NCI-H1417 (cell line): ENCODE results near the gene PSMD8.
"Not testable (repeated sequence)": the region's sequence is repeated elsewhere in the genome, so short reads cannot be mapped to it uniquely, and the experiment has no call there.

Source experiments
- DNase-seq, 3 experiments: peaks; one replicate each; lab custom pipeline; 2025; lab: John Stamatoyannopoulos, UW

The PSMD8 gene

DNA sequence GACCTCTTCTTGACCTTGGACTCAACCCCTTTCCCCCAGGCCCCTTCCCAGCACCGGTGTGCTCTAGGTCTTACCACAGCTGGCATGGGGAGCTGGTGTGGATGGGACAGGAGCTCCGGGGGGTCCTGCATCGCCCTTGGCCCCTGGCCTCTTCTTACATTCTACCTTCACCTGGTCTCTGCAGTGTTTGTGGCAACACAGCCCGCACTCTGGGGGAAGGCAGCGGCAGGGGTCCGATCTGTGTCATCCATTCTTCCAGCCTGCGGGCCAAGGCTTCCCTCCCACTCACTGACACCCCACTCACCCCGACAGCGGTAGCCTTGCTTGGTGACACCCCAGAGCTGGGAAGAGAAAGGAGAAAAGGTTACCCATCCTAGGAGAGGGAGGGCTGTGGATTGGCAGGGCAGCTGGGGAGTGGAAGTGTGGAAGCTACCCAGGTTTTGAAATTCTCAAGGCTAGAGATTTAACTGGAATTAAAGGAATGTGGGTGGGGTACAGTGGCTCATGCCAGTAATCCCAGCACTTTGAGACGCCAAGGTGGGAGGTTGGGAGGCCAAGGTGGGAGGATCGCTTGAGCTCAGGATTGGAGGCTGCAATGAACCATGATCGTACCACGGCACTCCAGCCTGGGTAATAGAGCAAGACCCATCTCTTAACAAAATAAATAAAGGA lies 36.8 kb downstream of the PSMD8 start:
- no peak for DNase-seq

DNA sequence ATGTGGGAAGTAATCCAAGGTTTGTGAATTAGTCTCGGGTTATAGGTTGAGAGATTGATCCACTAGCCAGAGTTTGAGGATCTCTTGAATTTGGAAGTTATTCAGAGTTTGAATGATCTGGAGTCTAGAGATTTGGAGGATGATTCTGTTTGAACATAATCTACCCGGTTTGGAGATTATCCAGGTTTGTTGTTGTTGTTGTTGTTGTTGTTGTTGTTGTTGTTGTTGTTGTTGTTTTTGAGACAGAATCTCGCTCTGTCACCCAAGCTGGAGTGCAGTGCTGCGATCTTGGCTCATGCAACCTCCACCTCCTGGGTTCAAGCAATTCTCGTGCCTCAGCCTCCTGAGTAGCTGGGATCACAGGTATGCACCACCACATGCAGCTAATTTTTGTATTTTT lies 37.5 kb downstream of the PSMD8 start:
- DNase-seq: not testable (repeated sequence)

DNA sequence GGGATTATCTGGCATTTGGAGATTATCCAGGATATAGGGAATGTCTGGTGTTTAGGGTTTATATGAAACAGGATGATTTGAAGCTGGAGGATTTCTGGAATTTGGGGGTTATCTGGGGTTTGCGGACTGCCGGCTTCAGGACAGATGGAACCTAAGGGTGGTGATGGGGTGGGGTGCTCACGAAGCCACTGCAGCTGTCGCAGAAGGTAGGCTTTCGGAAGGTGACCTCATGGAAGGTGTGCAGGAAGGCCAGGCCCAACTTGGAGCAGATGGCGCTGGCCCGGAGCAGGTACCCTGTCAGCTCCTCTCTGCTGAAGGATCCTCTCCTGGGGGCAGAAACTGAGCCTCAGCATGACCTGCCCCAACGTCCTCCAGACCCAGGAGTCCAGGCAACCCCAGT lies 38.1 kb downstream of the PSMD8 start:
- DNase-seq: no peak

DNA sequence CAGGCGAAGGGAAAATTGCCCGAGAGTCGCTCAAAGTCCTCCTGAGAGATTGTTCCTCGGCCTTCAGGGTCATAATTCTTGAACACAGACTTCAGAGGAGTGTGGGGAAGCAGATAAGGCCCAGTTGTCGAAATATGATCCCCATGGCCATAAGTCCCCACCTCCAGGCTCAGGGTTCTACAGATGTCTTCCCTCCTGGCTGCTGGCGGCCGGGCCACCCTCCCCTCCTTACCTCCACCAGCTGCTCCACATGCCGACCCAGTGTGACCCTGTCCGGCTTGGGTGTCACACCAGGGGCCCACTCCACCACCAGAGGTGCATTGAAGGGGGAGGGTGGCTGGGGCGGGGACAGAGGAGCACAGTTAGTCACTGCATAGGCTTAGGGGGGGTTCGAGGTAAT lies 38.6 kb downstream of the PSMD8 start:
- DNase-seq: no peak

DNA sequence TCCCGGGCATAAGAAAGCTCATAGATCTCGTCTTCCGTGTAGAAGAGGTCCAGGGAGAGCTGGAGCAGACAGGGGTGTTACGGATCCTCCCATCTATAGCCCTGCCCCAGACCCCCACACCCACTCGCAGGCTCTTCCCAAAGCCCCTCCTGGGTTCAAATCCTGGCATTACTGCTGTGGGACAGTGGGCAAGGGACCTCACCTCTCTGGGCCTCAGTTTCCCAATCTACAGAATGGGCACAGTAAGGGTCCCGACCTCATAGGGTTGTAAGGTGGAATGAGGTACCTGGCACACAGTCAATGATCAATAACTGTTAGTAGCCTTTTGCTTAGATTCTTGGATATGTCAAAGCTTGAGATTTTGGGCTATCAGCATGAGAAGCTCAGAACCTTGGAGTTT lies 39.0 kb downstream of the PSMD8 start:
- DNase-seq: no peak

DNA sequence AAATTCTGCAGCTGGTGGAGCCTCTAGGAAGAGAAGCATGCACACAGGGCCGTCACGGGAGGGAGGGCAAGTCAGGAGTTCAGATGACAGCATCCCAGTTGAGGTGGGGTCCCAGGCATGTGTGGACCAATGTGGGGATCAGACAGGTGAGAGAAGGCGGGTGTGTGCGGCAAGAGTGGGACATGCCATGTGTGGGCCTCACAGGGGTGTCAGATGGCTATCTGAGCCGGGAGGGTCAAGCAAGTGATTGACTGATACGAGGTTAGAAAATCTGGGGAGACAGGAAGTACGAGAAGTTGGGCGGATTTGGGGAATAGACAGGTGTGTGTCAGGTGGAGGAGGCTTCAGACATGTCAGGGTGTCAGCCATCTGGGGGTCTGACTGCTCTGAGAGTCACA lies 42.8 kb downstream of the PSMD8 start:
- no peak for DNase-seq

DNA sequence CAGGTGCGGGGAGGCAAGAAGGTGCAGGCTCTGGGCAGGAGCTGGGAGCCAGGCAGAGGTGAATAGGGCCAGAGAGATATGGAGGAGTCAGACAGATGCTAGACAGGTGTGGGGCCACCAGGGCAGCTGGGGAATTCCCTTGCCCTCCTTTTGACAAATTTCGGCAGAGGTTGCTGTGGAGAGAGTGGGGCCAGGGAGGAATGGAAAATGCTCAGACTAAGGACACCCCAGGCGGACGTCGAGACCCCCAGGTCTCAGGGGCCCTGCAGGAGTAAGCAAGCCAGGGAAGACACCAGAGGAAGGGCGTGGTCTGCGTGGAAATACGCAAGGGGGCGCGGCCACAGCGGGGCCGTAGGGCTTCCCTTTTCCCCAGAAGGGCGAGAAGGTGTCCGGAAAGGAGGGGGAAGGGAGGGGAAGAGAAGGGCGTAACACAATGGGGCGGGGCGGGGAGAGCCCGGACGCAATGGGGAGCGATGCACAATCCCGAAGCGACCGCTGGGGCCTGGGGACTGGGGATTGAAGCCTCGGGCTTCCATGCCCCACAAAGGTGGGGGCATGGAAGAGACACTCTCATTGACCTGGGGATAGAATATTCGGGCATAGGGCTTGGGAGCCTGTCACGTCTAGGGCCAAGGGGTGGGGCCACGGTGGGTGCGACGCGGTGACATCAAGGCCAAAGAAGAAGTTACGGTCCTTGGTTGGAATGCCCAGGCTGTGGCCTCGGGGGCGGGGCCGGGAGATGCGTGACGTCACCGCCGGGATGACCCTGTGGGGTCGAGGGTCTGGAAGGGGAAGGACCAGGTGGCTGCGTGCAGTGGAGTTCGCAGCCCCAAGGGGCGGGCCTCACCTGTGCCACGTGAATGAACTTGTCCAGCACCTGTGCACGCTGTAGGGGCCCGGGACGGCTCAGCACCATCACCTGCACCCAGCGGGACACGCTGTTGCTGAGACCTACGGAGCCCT lies 43.5 kb downstream of the PSMD8 start:
- peak; percentile 9 to 56 (median 49) for DNase-seq

DNA sequence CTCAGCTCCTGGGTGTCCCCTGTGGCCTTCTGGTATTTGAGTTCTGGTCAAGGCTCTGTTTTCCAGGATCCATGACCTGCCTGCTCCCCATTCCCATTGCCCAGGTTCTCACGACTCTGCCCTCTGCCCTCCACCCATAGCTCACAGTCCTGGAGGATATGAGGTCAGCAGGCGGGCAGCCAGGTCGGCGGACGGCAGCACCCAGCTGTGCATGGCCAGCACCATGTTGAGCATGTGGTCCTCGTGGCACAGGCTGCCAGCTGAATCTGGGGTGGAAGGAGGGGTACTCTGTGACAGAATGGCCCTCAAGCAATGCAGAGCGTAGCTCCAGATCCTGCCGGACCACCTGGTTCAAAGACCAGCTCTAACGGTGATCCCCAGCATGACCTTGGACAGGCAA lies 46.6 kb downstream of the PSMD8 start:
- no peak for DNase-seq

DNA sequence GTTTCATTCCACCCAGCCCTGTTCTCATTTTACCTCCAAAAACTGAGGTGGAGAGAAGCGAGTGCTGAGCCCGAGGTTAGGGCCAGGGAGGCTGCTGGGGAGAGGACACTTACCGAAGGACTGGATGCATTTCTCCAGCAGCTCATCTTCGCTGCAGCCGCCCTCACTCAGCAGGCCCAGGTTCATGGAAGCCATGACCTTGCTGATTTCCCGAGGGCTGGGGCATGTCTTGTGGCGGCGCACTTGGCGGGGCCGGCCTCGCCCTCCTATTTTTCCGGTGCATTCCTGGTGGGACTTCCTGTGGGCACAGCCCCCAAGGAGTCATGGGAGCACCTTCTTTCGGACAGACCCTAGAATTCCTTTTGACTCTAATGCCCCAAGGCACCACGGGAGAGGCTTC lies 47.5 kb downstream of the PSMD8 start:
- no peak for DNase-seq

DNA sequence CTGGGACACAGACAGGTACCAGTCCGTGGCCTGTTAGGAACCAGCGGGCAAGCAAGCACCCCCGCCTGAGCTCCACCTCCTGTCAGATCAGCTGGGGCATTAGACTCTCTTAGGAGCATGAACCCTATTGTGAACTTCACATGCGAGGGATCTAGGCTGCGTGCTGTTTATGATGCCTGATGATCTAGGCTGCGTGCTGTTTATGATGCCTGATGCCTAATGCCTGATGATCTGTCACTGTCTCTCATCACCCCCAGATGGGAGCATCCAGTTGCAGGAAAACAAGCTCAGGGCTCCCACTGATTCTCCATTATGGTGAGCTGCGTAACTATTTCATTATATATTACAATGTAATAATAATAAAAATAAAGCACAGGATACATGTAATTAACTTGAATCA lies 48.1 kb downstream of the PSMD8 start:
- no peak for DNase-seq

DNA sequence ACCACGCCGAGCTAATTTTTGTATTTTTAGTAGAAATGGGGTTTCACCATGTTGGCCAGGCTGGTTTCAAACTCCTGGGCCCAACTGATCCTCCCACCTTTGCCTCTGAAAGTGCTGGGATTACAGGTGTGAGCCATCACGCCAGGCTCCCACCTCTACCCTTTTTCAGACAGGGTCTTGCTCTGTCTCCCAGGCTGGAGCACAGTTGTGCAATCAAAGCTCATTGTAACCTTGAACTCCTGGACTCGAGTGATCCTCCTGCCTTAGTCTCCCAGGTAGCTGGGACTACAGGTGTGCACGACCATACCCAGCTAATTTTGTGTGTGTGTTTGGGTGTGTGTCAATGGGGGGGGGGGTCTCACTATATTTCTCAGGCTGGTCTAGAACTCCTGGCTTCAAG lies 49.9 kb downstream of the PSMD8 start:
- no peak for DNase-seq

DNA sequence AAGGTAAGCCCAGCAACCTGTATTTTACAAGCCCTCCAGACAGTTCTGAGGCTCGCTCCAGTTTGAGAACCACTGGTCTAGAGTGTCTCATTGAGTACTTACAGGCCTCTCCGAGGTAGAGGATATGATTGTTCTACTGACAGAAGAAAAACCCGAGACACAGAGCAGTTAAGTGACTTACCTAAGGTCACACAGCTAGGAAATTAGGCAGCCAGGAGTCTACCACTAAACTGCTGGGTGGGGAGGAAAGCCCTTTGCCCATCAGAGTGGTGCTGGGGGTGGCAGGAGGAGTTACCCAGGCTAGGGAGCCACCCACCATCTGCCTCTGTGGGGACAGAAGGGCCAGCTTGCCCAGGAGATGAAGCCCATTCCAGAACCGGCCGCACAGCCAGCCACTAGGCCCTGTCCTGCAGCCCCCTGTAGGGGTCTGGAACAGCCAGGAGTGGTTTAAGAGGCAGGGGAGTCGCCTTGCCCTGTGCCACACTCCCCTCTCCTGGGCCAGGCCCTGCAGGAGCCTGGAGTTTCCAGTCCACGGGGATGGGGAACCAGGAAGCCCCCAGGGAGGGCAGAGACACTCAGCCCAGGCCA lies 50.9 kb downstream of the PSMD8 start:
- DNase-seq: no peak

DNA sequence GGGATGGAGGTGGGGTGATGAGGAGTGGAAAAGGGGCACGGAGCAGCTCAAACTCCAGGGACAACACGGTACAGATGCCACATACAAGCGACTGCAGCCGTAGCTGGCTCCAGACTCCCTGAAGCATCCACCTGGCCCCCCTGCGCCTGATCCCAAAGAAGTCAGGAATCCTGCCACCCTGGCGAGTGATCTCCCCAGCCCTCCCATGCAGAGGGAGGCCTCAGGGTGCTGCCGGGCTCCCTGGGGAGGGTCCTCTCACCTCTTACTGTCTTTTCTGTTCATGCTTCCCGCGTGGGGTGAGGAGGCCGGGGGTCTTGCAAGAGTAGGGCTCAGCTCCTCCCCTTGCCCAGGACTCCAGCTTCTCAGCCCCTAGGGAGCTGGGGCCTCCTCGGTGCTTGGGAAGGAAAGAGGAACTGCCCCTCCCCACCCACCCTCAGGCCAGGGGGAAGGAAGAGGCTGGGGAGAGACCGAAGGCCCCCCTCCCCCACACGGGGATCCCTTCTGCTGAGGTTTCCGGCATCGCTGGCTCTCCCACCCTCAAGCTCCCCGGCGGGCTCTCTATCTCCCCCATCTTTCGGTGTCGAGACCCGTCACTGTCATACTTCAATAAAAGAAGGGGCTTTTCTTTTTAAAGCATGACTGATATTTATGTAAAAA lies 51.6 kb downstream of the PSMD8 start, which contains the start of gene RASGRP4:
Gene RASGRP4 (minus strand): TSS at position 410 of the 657 bp plus-strand sequence. CDS start 128 bp downstream, at position 282.
- DNase-seq: no peak

DNA sequence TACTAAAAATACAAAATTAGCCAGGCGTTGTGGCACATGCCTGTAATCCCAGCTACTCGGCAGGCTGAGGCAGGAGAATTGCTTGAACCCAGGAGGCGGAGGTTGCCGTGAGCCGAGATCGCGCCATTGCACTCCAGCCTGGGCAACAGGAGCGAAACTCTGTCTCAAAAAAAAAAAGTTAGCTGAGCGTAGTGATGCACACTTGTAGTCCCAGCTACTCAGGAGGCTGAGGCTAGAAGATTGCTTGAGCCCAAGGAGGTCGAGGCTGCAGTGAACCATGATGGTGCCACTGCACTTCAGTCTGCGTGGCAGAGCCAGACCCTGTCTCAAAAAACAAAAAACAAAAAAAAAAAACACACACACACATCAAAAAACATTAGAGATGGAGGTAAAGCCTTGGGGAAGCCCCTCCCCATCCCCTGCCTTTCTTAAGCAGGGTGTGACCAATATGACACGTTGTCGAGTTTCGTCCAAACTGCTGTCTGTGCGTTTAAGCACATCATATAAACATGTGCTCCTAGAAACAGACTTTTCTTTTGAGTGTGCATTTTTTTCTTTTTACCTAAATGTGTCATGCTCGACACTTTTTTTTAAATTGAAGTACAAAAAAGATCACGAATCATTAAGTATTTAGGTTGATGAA lies 52.8 kb downstream of the PSMD8 start:
- DNase-seq: peak in 1 of 3 experiments; percentile 1

DNA sequence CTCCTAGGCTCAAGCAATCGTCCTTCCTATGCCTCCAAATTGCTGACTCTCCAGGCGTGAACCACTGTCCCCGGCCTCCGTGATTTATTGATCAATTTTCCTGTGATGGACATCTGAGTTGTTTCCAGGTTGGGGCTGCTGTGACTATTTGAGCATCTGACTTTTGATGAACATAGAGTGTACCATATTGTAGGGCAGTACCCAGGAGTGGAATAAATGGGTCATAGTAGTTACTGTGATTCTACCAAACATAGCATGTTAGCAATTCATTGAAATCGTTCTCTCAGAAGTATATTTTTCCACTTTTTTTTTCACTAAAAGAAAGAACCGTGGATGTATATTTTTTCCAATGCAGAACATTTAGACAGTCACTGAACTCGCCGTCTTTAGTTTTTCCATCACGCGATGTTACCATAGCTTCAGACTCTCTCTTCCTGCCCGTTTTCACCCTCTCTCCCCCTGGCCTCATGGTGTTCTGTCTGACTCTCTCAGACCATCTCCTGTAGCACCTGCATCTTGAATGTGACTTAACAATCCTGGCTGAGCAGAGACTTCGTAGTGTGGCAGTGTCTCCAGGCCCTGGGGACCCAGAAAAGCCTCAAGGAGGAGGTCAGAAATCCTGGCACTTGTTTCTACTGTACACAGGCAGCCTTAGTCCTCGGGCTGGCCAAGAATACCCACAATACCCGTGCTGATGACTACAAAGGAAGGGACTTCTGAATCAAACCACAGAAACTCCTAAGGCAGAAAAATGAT lies 54.9 kb downstream of the PSMD8 start:
- DNase-seq: no peak

DNA sequence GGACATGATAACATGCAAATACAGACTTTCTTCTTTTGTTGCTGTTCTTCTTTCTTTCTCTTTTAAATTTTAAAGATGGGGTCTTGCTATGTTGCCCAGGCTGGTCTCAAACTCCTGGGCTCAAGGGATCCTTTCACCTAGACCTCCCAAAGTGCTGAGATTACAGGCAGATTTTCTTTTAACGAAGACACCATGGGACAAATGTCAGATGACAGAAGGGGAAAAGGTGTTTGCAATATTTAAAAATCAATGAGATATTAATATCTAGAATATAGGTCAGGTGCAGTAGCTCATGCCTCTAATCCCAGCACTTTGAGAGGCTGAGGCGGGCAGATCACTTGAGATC lies 55.4 kb downstream of the PSMD8 start:
- no peak for DNase-seq

DNA sequence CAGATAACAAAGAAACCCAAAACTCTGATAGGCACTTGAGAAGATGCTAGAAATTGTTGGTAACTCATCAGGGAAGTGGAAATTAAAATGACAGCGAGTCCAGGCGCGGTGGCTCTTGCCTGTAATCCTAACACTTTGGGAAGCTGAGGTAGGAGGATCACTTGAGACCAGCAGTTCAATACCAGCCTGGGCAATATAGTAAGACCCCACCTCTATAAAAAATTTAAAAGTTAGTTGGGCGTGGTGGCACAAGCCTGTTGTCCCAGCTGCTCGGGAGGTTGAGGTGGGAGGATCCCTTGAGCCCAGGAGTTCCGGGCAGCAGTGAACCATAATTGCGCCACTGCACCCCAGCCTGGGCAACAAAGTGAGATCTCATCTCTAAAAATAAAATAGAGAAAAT lies 56.6 kb downstream of the PSMD8 start:
- no peak for DNase-seq

DNA sequence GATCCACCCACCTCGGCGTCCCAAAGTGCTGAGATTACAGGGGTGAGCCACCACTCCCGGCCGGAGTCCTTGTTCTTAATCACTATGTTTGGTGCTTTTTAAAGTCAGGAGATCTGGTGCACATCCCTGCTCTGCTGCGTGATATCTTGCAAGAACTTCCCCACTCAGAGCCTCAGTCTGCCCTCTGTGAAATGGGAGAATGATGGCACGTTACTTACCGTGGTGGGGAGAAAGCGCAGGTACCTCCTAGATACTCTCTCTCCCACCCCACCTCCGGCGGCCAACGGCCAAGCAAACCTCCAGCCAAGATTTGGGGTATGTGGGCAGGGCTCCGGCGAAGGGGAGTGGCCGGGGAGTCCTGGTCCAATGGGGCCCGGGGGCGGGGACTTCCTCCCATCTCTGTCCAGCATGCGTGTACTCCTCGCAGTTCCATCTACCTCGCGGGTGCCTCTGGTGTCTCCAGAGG lies 58.9 kb downstream of the PSMD8 start, which contains the start of gene RYR1:
Gene RYR1 (plus strand): TSS at position 424 of the 466 bp plus-strand sequence. CDS start 139 bp downstream, outside the sequence.
- DNase-seq: no peak
